ENCODE results near the gene SLC6A18. TPM values are rescaled to one million over a fixed set of nuclear protein-coding genes. Genes with fewer than 3 reads are reported as not detected.

Gene SLC6A18
- total RNA-seq, 1 donor from 2014 or later, result not detected

DNA sequence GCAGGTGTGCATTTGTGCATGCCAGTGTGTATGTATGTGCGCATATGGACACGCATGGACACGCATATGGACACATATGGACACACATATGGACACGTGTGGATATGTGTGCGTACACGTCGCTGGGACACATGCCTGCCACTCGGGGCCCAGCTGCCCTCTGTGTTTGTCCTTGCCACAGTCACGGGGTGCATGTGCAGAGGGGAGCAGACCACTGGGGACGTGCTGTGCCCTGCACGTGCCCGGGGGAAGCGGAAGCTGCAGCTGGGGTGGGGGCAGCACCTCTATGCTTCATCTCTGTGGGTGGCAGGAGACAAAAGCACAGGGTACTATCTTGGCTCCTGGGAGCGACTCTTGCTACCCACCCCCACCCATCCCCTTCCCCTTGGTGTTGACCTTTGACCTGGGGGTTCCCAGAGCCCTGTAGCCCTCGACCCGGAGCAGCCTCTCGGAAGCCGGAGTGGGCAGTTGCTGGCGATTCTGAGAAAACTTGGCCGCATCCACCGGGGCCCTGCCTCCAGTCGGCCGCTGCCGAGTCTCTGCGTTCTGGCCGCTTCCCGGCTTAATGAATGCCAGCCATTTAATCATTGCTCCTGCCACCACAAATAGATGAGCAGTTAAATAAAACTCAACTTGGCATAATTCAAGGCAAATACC is 2.4 kb upstream of the SLC6A18 start:
- Histone ChIP-seq H3K27me3 (ENCODE audit: insufficient read depth, low read length) (no peaks in the 10 kb centered on the region), H3K27ac (ENCODE audit: low read depth, low read length) (no peak overlapping the region), H3K79me2 (ENCODE audit: insufficient read depth, low read length) (no peaks in the 10 kb centered on the region), H3K36me3 (ENCODE audit: insufficient read depth, low read length) (no peaks in the 10 kb centered on the region), H3K4me2 (ENCODE audit: low read length) (no peak overlapping the region), H3K4me1 (ENCODE audit: insufficient read depth, low read length) (no peaks in the 10 kb centered on the region), H3K9me3 (ENCODE audit: insufficient read depth, low read depth, low read length) (peaks cover 10% of the 10 kb centered on the region), H2AFZ (ENCODE audit: low read depth, low read length) (no peak overlapping the region), H3K4me3 (ENCODE audit: insufficient read depth, low read depth, low read length) (no peak overlapping the region), H4K20me1 (ENCODE audit: insufficient read depth, low read length) (no peaks in the 10 kb centered on the region), H3K9ac (ENCODE audit: low read length) (no peak overlapping the region)
- H3K36me3 Mint-ChIP-seq (ENCODE audit: low read depth, unreplicated experiment), result peaks cover 2% of the 10 kb centered on the region
- DNase-seq (ENCODE audit: low read depth), result no peak
- H3K27ac Mint-ChIP-seq (ENCODE audit: unreplicated experiment), result no peak overlapping the region
- TF ChIP-seq CTCF (IDR thresholded peaks at IDR 0.05; ENCODE audit: insufficient read depth, low read depth, low read length) (no peak), EZH2 (IDR thresholded peaks at IDR 0.05; ENCODE audit: insufficient read depth, low read length) (no peak)
- H3K4me1 Mint-ChIP-seq (ENCODE audit: low read depth, unreplicated experiment), result no peaks in the 10 kb centered on the region
- H3K9me3 Mint-ChIP-seq (ENCODE audit: unreplicated experiment), result peaks cover 5% of the 10 kb centered on the region
- H3K4me3 Mint-ChIP-seq (ENCODE audit: unreplicated experiment), result no peak overlapping the region
- FAIRE-seq, result no peak
- H3K27me3 Mint-ChIP-seq (ENCODE audit: low read depth, unreplicated experiment), result peaks cover 45% of the 10 kb centered on the region

DNA sequence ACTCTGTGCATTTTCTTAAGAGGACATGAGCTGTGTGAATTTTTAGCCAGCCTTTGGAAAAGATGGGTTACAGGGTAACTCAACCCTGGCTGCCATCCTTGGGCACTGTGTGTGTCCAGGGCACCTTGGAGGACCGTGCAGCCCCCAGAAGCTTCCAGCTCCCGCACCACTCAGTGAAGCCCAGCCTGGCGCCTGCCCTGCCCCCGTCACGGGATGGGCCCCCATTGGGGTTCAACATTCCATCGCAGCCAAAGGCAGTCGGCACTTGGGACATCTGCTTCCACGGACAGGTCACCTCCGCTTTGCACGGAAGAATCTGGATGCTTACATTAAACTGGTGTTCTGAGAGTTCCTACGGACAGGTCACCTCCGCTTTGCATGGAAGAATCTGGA is 1.9 kb upstream of the SLC6A18 start:
- Mint-ChIP-seq H3K27me3 (ENCODE audit: low read depth, unreplicated experiment) (peaks cover 44% of the 10 kb centered on the region), H3K4me3 (ENCODE audit: unreplicated experiment) (no peak overlapping the region), H3K9me3 (ENCODE audit: unreplicated experiment) (peaks cover 5% of the 10 kb centered on the region), H3K36me3 (ENCODE audit: low read depth, unreplicated experiment) (peaks cover 2% of the 10 kb centered on the region), H3K27ac (ENCODE audit: unreplicated experiment) (no peak overlapping the region), H3K4me1 (ENCODE audit: low read depth, unreplicated experiment) (no peaks in the 10 kb centered on the region)
- H4K20me1 ChIP-seq (ENCODE audit: insufficient read depth, low read length), result no peaks in the 10 kb centered on the region
- no peak overlapping the region for H3K27ac ChIP-seq (ENCODE audit: low read depth, low read length)
- H2AFZ ChIP-seq (ENCODE audit: low read depth, low read length), result no peak overlapping the region
- FAIRE-seq (no peak), DNase-seq (ENCODE audit: low read depth) (no peak)
- peaks cover 10% of the 10 kb centered on the region for H3K9me3 ChIP-seq (ENCODE audit: insufficient read depth, low read depth, low read length)
- no peak overlapping the region for H3K4me3 ChIP-seq (ENCODE audit: insufficient read depth, low read depth, low read length)
- H3K36me3 ChIP-seq (ENCODE audit: insufficient read depth, low read length), result no peaks in the 10 kb centered on the region
- H3K4me1 ChIP-seq (ENCODE audit: insufficient read depth, low read length), result no peaks in the 10 kb centered on the region
- H3K9ac ChIP-seq (ENCODE audit: low read length), result no peak overlapping the region
- no peaks in the 10 kb centered on the region for H3K79me2 ChIP-seq (ENCODE audit: insufficient read depth, low read length)
- H3K4me2 ChIP-seq (ENCODE audit: low read length), result no peak overlapping the region
- TF ChIP-seq EZH2 (IDR thresholded peaks at IDR 0.05; ENCODE audit: insufficient read depth, low read length) (no peak), CTCF (IDR thresholded peaks at IDR 0.05; ENCODE audit: insufficient read depth, low read depth, low read length) (no peak)
- no peaks in the 10 kb centered on the region for H3K27me3 ChIP-seq (ENCODE audit: insufficient read depth, low read length)

- Mint-ChIP-seq H3K4me3 (ENCODE audit: unreplicated experiment) (no peak overlapping the region), H3K27ac (ENCODE audit: unreplicated experiment) (no peak overlapping the region), H3K9me3 (ENCODE audit: unreplicated experiment) (no peaks in the 10 kb centered on the region), H3K4me1 (ENCODE audit: low read depth, unreplicated experiment) (no peaks in the 10 kb centered on the region), H3K27me3 (ENCODE audit: low read depth, unreplicated experiment) (peaks cover 43% of the 10 kb centered on the region), H3K36me3 (ENCODE audit: low read depth, unreplicated experiment) (peaks cover 2% of the 10 kb centered on the region)
- H3K4me1 ChIP-seq (ENCODE audit: insufficient read depth, low read length), result no peaks in the 10 kb centered on the region
- H2AFZ ChIP-seq (ENCODE audit: low read depth, low read length), result no peak overlapping the region
- H3K4me2 ChIP-seq (ENCODE audit: low read length), result no peak overlapping the region
- H3K4me3 ChIP-seq (ENCODE audit: insufficient read depth, low read depth, low read length), result no peak overlapping the region
- TF ChIP-seq EZH2 (IDR thresholded peaks at IDR 0.05; ENCODE audit: insufficient read depth, low read length) (no peak), CTCF (IDR thresholded peaks at IDR 0.05; ENCODE audit: insufficient read depth, low read depth, low read length) (no peak)
- FAIRE-seq (no peak), DNase-seq (ENCODE audit: low read depth) (no peak)
- H3K9ac ChIP-seq (ENCODE audit: low read length), result no peak overlapping the region
- no peaks in the 10 kb centered on the region for H3K36me3 ChIP-seq (ENCODE audit: insufficient read depth, low read length)
- no peaks in the 10 kb centered on the region for H3K79me2 ChIP-seq (ENCODE audit: insufficient read depth, low read length)
- H3K27me3 ChIP-seq (ENCODE audit: insufficient read depth, low read length), result no peaks in the 10 kb centered on the region
- no peak overlapping the region for H3K27ac ChIP-seq (ENCODE audit: low read depth, low read length)
- H3K9me3 ChIP-seq (ENCODE audit: insufficient read depth, low read depth, low read length), result peaks cover 10% of the 10 kb centered on the region
- H4K20me1 ChIP-seq (ENCODE audit: insufficient read depth, low read length), result no peaks in the 10 kb centered on the region
Measured at GRCh38 chr5:1224631-1225030, 550 bp upstream of the SLC6A18 start.
